Transverse colon (tissue), 4 donors: ENCODE results near the gene QSOX2. TPM values are rescaled to one million over a fixed set of nuclear protein-coding genes. Genes with fewer than 3 reads are reported as not detected.

Experiments
- DNase-seq: peaks from one replicate; pipeline ENCODE4 v3.0.0-alpha.2; 2019
- H3K27ac ChIP-seq, 4 donors: fragments of 200-600 bp; sonication (generic); 2 replicates each; pipeline ENCODE4 v1.5.1; 2016 to 2018; ENCODE audit warnings: inconsistent platforms in 4 of 4
- H3K27me3 ChIP-seq: fragments of 200-600 bp; sonication (generic); 2 replicates; pipeline ENCODE4 v1.5.1; 2017; ENCODE audit warnings: inconsistent platforms
- H3K36me3 ChIP-seq, 4 donors: fragments of 200-600 bp; sonication (generic); 2 replicates each; pipeline ENCODE4 v1.5.1; 2017 to 2019; ENCODE audit warnings: inconsistent platforms in 4 of 4
- H3K4me1 ChIP-seq, 4 donors: fragments of 200-600 bp; sonication (generic); 2 replicates each; pipeline ENCODE4 v1.5.1; 2017 to 2020; ENCODE audit warnings: inconsistent platforms in 4 of 4
- H3K4me3 ChIP-seq, 4 donors: fragments of 200-600 bp; sonication (generic); 1 replicate in 1 of 4; 2 replicates in 3 of 4; pipeline versions ENCODE4 v1.5.1 to v1.6.1; 2017 to 2019; ENCODE audit warnings: inconsistent platforms in 4 of 4
- H3K9me3 ChIP-seq, 2 donors: fragments of 200-600 bp; sonication (generic); 2 replicates each; pipeline ENCODE4 v1.5.1; 2017 to 2019; ENCODE audit warnings: inconsistent platforms in 2 of 2
- EP300 ChIP-seq: sonication (generic); formaldehyde crosslinking; IDR thresholded peaks from one replicate; pipeline ENCODE4 v1.6.1; 2017; ENCODE audit warnings: antibody characterized with exemption, low read depth
- POLR2A ChIP-seq: fragments of 450-650 bp; IDR thresholded peaks from one replicate; pipeline ENCODE4 v1.6.1; 2016; ENCODE audit warnings: antibody characterized with exemption, mild to moderate bottlenecking, moderate library complexity
- POLR2AphosphoS5 ChIP-seq, 3 donors: sonication (generic); formaldehyde crosslinking; IDR thresholded peaks; one replicate each; pipeline ENCODE4 v1.6.1; 2016; ENCODE audit warnings: antibody characterized with exemption in 3 of 3
- WGBS, 2 donors: methylation state at CpG; one replicate each; pipeline ENCODE4 v1.1.5; 2018; ENCODE audit warnings: low coverage in 1 of 2; 5-methylcytosine and 5-hydroxymethylcytosine counted together
- in situ Hi-C, 4 donors: fragments of 200-750 bp; cut with MboI; loops; one replicate each; pipeline versions ENCODE4 v1.15.0 to v1.15.1; 2017; ENCODE audit warnings: low sequenced_read_pairs in 3 of 4, low pct_ligation_motif_present in 1 of 4, low pct_unique_long_range_greater_than_20kb in 1 of 4
- intact Hi-C: fragments of 100-400 bp; cut with DNase I; formaldehyde crosslinking; loops from one replicate; pipeline ENCODE4 v1.15.1; 2023; ENCODE audit warnings: low total_unique reads
- total RNA-seq, 4 donors: library from RNA; depleted of rRNA; stranded (reverse); fragments of >200 nt; gene quantifications; one replicate each; pipeline ENCODE4 v1.1.0, GENCODE V29; 2016
- TF ChIP-seq, protein P1 (sequence below), 5 experiments: fragments of 200-600 bp in 3 of 5; fragments of 450-650 bp in 2 of 5; sonication (generic) in 3 of 5; IDR thresholded peaks; 1 replicate in 2 of 5; 2 replicates in 3 of 5; pipeline ENCODE4 v1.5.1; 2016 to 2017; ENCODE audit warnings: antibody characterized with exemption in 5 of 5, inconsistent platforms in 3 of 5, mild to moderate bottlenecking in 2 of 5, moderate library complexity in 1 of 5

The QSOX2 gene
- total RNA-seq, 4 donors from 2014 or later = 3.7 to 18.1 (median 4.8) TPM

DNA sequence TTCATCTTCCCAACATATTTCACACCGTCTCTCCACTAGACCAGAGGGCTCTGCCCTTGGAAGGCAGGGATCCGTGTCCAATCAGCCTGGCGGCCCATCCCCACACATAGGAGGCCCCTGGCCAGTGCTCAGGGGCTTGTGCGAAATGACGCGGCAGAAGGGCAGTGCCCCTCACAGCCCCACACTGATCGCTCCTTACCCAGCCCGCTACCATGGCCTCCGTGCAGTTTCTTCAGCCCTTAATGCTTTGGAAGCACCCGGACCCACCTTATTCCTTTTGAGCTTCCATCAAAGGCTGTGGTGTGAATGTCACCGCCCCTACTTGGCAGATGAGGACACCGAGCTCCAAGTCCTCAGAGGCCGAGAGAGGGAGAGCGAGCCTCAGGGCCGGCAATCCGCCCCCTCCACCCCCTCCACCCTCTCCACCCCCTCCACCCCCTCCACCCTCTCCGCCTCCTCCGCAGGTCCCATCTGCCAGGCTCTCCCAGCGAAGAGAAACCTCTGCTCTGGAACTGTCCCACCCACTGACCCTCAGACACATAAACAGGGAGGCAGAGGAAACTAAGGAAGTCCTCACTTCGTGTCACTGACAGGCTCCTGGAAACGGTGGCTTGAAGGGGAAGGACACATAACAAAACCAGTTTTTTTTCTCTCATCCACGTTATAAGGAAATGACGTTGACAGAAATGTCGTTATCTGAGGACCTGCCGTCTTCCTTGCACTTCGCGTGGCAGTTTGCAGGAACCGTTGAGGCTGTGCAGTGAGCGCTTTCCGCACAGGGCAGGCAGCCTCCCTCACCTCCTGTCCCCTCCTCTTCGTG lies 13.9 kb downstream of the QSOX2 start:
- in situ Hi-C loops (no loop called here), intact Hi-C loops (no loop called here)
- H3K9me3 ChIP-seq = no peaks in the 10 kb centered on the region
- H3K4me3 ChIP-seq = no peak overlapping the region
- H3K27me3 ChIP-seq = no peaks in the 10 kb centered on the region
- TF ChIP-seq POLR2AphosphoS5 (IDR thresholded peaks at IDR 0.05) (no peak), EP300 (no peak)
- DNase-seq = no peak
- no peak overlapping the region for H3K27ac ChIP-seq
- no peaks in the 10 kb centered on the region for H3K36me3 ChIP-seq
- H3K4me1 ChIP-seq = no peaks in the 10 kb centered on the region
- WGBS, 2 donors = 81 to 100% methylated on average over 1 to 31 of the region's 31 CpGs

DNA sequence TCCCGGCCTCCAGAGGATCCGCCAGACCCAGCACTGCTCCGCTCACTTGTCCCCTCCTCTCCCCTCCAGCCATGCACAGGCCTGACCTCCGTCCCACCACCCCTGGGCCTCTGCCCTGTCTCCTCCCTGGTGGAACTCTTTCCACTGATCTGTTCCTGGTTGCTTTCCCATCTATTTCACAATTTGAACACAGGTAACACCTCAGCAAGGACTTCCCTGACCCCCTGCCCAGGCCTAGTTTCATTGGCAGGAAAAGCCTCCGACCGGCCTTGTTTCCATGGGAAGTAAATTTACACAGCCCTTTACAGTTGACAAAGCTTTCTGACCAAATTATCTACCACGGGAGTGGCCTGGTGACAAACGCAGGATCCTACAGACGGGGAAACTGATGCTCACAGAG lies 14.8 kb downstream of the QSOX2 start:
- TF ChIP-seq, protein P1, sequence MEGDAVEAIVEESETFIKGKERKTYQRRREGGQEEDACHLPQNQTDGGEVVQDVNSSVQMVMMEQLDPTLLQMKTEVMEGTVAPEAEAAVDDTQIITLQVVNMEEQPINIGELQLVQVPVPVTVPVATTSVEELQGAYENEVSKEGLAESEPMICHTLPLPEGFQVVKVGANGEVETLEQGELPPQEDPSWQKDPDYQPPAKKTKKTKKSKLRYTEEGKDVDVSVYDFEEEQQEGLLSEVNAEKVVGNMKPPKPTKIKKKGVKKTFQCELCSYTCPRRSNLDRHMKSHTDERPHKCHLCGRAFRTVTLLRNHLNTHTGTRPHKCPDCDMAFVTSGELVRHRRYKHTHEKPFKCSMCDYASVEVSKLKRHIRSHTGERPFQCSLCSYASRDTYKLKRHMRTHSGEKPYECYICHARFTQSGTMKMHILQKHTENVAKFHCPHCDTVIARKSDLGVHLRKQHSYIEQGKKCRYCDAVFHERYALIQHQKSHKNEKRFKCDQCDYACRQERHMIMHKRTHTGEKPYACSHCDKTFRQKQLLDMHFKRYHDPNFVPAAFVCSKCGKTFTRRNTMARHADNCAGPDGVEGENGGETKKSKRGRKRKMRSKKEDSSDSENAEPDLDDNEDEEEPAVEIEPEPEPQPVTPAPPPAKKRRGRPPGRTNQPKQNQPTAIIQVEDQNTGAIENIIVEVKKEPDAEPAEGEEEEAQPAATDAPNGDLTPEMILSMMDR (IDR thresholded peaks at IDR 0.05) = no peak
- TF ChIP-seq POLR2AphosphoS5 (IDR thresholded peaks at IDR 0.05) (no peak), EP300 (no peak), POLR2A (no peak)
- WGBS, 2 donors = 94% methylated on average over 9 of the region's 9 CpGs; no CpG with 5 or more reads in 1 of the 2 donors
- Histone ChIP-seq H3K27me3 (no peaks in the 10 kb centered on the region), H3K27ac (no peak overlapping the region), H3K4me1 (no peaks in the 10 kb centered on the region), H3K4me3 (no peak overlapping the region), H3K36me3 (no peaks in the 10 kb centered on the region), H3K9me3 (no peaks in the 10 kb centered on the region)
- intact Hi-C loops = no loop called here
- no peak for DNase-seq
- in situ Hi-C loops = no loop called here

DNA sequence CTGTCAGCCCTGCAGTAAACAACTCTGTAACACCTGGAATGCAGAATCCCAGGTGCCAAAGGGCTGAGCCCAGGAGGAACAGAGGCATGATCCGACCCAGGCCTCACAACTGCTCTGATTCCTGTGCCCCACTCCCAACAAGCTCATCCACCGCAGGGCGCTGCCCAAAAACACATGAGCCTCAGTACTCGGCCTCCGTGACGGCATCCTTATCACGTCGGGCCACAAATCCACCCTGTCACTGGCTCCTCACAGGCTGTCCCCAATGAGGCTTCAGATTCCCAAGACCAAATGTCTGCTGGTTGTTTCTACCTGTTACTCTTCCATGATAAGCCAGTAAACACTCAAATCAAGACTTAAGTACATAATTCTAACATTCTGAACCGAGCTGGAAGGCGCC lies 15.2 kb downstream of the QSOX2 start:
- TF ChIP-seq EP300 (no peak), POLR2A (no peak)
- no peak for DNase-seq
- no peak overlapping the region for H3K4me3 ChIP-seq
- H3K27me3 ChIP-seq = no peaks in the 10 kb centered on the region
- no peaks in the 10 kb centered on the region for H3K4me1 ChIP-seq
- intact Hi-C loops = no loop called here
- no peak overlapping the region for H3K27ac ChIP-seq
- 96 to 100% methylated on average over 1 to 10 of the region's 10 CpGs for WGBS, 2 donors
- in situ Hi-C loops = no loop called here
- no peaks in the 10 kb centered on the region for H3K36me3 ChIP-seq
- no peaks in the 10 kb centered on the region for H3K9me3 ChIP-seq

DNA sequence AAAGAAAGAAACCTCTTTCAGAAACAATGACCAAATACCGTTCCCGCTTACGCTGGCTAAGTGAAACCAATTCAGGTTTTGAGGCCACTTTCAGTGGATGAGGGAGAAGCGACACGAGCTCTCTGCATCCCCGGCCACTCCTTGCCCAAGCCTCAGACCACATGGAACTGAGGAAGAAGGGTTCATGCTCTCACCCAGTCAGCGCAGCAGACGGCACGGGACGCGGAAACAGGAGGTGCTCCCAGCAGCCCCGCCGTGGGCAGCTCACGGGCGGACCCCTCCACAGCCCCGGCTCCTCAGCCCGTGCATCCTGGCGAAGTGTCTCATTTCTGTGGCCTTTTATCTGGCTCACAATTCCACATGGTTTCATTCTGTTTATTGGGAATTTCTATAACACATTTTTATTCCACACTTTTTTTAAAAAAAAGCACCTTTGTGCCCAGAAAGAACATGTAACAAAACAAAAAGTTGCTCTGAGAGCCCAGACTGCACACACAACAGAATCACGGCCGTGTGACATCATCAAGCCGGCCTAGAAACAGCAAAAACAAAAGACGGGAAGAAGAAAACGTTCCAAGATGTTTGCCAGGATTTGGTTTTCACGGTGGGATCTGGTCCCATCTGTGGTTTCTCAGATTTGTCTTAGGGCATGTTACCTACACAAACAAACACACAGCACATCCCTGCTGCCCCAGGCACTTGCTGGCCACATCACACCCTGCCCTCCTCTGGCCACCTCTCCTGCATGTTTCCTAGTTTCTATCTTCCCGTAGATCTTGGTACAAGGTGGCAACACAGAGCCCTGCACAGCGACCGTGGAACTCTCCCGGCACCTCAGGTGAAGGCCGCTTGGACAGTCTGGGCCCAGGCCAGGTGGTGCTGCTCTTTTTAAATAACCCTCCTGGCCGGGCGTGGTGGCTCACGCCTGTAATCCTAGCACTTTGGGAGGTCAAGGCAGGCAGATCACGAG lies 16.2 kb downstream of the QSOX2 start:
- H3K4me1 ChIP-seq = no peaks in the 10 kb centered on the region
- TF ChIP-seq EP300 (no peak), POLR2A (no peak), POLR2AphosphoS5 (IDR thresholded peaks at IDR 0.05) (no peak)
- TF ChIP-seq, protein P1 (IDR thresholded peaks at IDR 0.05) = no peak
- H3K27ac ChIP-seq = no peak overlapping the region
- no peaks in the 10 kb centered on the region for H3K27me3 ChIP-seq
- H3K36me3 ChIP-seq = no peaks in the 10 kb centered on the region
- H3K4me3 ChIP-seq = no peak overlapping the region
- intact Hi-C loops = no loop called here
- DNase-seq = no peak
- WGBS, 2 donors = 78 to 92% methylated on average over 16 to 33 of the region's 33 CpGs
- in situ Hi-C loops = no loop called here
- H3K9me3 ChIP-seq = no peaks in the 10 kb centered on the region
